ENCODE data around the gene OR2S2. TPM values are rescaled to one million over a fixed set of nuclear protein-coding genes. Genes with fewer than 3 reads are reported as not detected.

Gene OR2S2
- total RNA-seq, 2 donors from 2014 or later = not detected

DNA sequence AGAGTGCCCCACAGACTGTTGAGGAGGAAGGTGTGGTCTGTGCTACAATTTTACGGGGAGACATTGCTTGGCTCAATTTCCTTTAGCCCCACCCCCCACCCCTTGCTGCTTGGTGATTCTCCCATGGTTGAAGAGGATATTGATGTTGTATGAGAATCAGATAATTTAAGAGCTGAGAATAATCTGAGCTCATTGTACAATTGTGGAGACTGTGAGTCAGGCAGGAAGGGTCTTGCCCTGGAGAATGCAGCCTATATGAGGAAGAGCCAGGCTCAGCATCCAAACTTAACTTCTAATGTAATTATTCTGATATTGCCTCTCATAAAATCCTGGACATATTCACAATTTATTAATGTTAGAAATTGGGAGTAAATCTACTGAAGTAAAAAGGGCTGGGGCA lies 26.1 kb upstream of the OR2S2 start:
- H3K4me1 ChIP-seq (ENCODE audit: control insufficient read depth in 1 of 2, low read depth in 2 of 2) = no peaks in the 10 kb centered on the region
- H3K9me3 ChIP-seq = no peaks in the 10 kb centered on the region
- H3K27ac ChIP-seq = no peak overlapping the region
- DNase-seq (ENCODE audit: low spot score) (no peak), ATAC-seq (ENCODE audit: insufficient number of reproducible peaks, low FRiP score, low read depth) (no peak)
- TF ChIP-seq, protein P1, sequence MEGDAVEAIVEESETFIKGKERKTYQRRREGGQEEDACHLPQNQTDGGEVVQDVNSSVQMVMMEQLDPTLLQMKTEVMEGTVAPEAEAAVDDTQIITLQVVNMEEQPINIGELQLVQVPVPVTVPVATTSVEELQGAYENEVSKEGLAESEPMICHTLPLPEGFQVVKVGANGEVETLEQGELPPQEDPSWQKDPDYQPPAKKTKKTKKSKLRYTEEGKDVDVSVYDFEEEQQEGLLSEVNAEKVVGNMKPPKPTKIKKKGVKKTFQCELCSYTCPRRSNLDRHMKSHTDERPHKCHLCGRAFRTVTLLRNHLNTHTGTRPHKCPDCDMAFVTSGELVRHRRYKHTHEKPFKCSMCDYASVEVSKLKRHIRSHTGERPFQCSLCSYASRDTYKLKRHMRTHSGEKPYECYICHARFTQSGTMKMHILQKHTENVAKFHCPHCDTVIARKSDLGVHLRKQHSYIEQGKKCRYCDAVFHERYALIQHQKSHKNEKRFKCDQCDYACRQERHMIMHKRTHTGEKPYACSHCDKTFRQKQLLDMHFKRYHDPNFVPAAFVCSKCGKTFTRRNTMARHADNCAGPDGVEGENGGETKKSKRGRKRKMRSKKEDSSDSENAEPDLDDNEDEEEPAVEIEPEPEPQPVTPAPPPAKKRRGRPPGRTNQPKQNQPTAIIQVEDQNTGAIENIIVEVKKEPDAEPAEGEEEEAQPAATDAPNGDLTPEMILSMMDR (IDR thresholded peaks at IDR 0.05) = no peak
- H3K4me3 ChIP-seq = no peak overlapping the region
- H3K36me3 ChIP-seq = no peaks in the 10 kb centered on the region
- no peaks in the 10 kb centered on the region for H3K27me3 ChIP-seq (replicated peaks; ENCODE audit: insufficient read depth)

DNA sequence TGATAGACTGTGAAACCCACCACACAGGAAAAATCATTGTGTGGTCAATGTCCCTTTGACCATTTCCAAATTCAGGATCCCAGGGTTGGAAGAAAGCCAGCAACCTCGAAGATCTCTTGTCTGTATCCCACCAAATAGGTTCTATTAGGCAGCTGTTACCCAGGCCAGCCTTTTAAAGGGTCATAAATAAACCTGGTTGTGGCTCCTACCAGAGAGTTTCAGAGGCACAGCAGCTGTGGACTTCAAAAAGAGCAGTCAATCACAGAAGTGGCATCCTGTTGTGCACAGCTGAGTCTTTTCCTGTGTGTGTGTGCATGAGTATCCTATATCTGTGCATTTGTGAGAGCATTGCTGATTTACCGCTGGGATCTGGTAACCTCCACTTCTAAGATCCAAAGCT lies 23.7 kb upstream of the OR2S2 start:
- TF ChIP-seq, protein P1 (IDR thresholded peaks at IDR 0.05) = no peak
- H3K27ac ChIP-seq = no peak overlapping the region
- H3K36me3 ChIP-seq = no peaks in the 10 kb centered on the region
- ATAC-seq (ENCODE audit: insufficient number of reproducible peaks, low FRiP score, low read depth) = no peak
- no peak for DNase-seq (ENCODE audit: low spot score)
- no peaks in the 10 kb centered on the region for H3K9me3 ChIP-seq
- H3K4me1 ChIP-seq (ENCODE audit: control insufficient read depth in 1 of 2, low read depth in 2 of 2) = no peaks in the 10 kb centered on the region
- no peaks in the 10 kb centered on the region for H3K27me3 ChIP-seq (replicated peaks; ENCODE audit: insufficient read depth)
- H3K4me3 ChIP-seq = no peak overlapping the region

DNA sequence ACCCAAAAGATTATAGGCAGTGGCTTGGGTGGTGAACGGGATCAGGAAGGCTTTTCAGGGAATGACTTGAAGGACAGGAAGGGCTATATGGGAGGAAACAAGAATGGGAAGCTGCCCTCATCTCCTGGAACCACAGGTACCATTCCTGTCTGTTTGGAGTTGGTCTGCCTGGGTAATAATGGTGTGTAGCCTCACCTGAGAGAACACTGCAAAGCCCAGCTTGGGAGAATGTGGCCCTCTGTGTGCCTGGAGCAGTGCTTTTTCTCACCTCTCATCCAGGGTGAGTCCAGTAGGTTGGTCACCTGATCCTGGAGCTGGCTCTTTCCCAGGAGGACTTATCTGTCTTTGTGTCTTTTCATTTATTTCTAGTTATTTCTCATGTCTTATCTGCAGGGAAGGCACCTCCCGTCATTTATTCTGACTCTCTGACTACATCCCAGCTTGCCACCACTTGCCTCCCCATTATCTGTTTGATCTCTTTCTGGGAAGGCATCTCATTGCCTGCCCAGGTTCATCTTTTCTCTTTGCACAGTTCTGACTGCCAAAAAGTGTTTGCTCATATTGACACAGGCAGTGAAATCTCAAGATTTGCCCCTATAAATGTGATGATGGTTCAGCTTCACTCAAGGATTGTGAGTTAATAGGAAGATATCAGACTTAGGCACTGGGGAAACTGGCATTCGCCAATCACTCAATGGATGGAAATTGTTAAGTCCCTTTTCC lies 22.5 kb upstream of the OR2S2 start:
- H3K4me1 ChIP-seq (ENCODE audit: control insufficient read depth in 1 of 2, low read depth in 2 of 2) = no peaks in the 10 kb centered on the region
- no peaks in the 10 kb centered on the region for H3K9me3 ChIP-seq
- H3K27me3 ChIP-seq (replicated peaks; ENCODE audit: insufficient read depth) = no peaks in the 10 kb centered on the region
- H3K36me3 ChIP-seq = no peaks in the 10 kb centered on the region
- no peak for ATAC-seq (ENCODE audit: insufficient number of reproducible peaks, low FRiP score, low read depth)
- H3K27ac ChIP-seq = no peak overlapping the region
- H3K4me3 ChIP-seq = no peak overlapping the region
- DNase-seq (ENCODE audit: low spot score) = no peak
- TF ChIP-seq, protein P1 (IDR thresholded peaks at IDR 0.05) = no peak

DNA sequence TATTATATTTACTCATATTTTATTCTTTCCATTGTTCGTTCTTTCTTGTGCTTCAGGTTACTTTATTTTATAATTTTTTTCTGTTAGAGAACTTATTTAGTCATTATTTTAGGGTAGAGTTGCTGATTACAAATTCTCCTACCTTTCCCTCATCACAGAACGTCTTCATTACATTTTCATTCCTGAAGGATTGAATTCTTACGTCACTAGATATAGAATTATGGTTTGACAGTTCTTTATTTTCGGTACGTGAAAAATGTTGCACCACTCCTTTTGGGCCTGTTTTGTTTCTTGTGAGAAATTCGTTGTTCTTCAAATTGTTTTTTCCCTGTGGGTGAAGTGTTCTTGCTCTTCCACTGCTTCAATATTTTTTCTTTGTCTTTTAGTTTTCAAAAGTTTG lies 20.8 kb upstream of the OR2S2 start:
- DNase-seq (ENCODE audit: low spot score) (no peak), ATAC-seq (ENCODE audit: insufficient number of reproducible peaks, low FRiP score, low read depth) (no peak)
- Histone ChIP-seq H3K4me3 (no peak overlapping the region), H3K4me1 (ENCODE audit: control insufficient read depth in 1 of 2, low read depth in 2 of 2) (no peaks in the 10 kb centered on the region), H3K36me3 (no peaks in the 10 kb centered on the region), H3K27ac (no peak overlapping the region), H3K27me3 (replicated peaks; ENCODE audit: insufficient read depth) (no peaks in the 10 kb centered on the region), H3K9me3 (peaks cover 7% of the 10 kb centered on the region)
- TF ChIP-seq, protein P1 (IDR thresholded peaks at IDR 0.05) = no peak

DNA sequence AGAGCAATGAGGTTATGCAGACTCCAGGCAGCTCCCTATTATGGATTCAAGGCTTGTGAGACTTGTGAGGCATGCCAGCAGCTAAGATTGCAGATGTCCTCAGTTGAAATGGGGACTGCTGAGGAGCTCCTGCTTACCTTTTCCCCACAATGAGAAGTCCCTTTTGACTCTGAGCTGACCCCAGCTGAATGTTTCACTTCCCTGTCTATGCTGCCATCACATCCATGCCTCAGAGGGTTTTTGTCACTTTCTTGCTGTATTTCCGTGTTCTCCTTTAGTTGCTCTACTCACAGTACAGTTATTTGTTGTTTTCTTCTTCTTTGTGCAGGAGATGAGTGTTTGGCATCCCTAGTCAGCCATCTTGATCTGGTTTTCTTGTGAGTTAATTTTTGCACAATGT lies 18.8 kb upstream of the OR2S2 start:
- no peak for DNase-seq (ENCODE audit: low spot score)
- no peak for ATAC-seq (ENCODE audit: insufficient number of reproducible peaks, low FRiP score, low read depth)
- Histone ChIP-seq H3K27ac (no peak overlapping the region), H3K4me3 (no peak overlapping the region), H3K4me1 (ENCODE audit: control insufficient read depth in 1 of 2, low read depth in 2 of 2) (no peaks in the 10 kb centered on the region), H3K9me3 (peaks cover 7% of the 10 kb centered on the region), H3K36me3 (no peaks in the 10 kb centered on the region), H3K27me3 (replicated peaks; ENCODE audit: insufficient read depth) (no peaks in the 10 kb centered on the region)
- TF ChIP-seq, protein P1 (IDR thresholded peaks at IDR 0.05) = no peak

Data from thoracic aorta (tissue), 2 donors.